WI38 (cell line): ENCODE results near the gene ABHD16A.

Experiments
- H3K4me3 ChIP-seq: 2 replicates; pipeline ENCODE4 v1.5.1; 2011; ENCODE audit warnings: low read depth, mild to moderate bottlenecking, control low read depth, low read length
- TF ChIP-seq, protein P1 (sequence below): IDR thresholded peaks from 2 replicates; pipeline ENCODE4 v1.5.1; 2012; ENCODE audit warnings: low read depth, mild to moderate bottlenecking, control low read depth, low read length

The ABHD16A gene

GRCh38 chr6:31702819-31703716, at the start of gene ABHD16A:
Gene ABHD16A (minus strand): TSS chr6:31703324. CDS start chr6:31703281, 43 bp downstream.
- TF ChIP-seq, protein P1, sequence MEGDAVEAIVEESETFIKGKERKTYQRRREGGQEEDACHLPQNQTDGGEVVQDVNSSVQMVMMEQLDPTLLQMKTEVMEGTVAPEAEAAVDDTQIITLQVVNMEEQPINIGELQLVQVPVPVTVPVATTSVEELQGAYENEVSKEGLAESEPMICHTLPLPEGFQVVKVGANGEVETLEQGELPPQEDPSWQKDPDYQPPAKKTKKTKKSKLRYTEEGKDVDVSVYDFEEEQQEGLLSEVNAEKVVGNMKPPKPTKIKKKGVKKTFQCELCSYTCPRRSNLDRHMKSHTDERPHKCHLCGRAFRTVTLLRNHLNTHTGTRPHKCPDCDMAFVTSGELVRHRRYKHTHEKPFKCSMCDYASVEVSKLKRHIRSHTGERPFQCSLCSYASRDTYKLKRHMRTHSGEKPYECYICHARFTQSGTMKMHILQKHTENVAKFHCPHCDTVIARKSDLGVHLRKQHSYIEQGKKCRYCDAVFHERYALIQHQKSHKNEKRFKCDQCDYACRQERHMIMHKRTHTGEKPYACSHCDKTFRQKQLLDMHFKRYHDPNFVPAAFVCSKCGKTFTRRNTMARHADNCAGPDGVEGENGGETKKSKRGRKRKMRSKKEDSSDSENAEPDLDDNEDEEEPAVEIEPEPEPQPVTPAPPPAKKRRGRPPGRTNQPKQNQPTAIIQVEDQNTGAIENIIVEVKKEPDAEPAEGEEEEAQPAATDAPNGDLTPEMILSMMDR, result no peak
- peak within 1 kb of the TSS; percentile 91 for H3K4me3 ChIP-seq

DNA sequence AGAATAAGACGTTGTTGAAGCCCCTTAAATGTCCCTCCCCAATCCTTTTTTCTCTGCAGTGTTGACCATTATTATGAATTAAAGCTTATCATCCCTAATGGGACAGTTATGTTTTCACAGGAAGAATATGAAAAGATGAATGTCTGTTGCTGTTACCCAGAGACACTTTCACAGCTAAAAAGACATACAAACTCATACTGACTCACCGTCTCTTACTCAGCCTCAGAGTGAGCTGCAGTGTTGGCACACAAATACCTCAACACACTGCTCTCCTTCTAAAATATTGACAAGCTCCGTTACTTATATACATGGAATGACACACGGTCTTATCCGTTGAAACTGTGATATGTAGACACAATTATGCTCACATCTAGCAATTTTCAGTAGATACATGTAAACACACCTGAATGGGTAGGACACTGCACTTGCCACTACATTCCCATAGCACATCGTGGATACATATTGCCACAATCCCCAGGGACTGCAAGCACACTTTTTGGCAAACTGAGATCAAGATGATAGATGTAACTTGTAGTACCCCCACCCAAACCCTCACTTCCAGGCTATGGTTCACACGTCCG, 49.7 kb upstream of the ABHD16A start:
- no peak overlapping the region for H3K4me3 ChIP-seq
- TF ChIP-seq, protein P1, result no peak

GRCh38 chr6:31750411-31751022, 47.4 kb upstream of the ABHD16A start:
- no peak overlapping the region for H3K4me3 ChIP-seq
- TF ChIP-seq, protein P1, result no peak

- TF ChIP-seq, protein P1, result no peak
- H3K4me3 ChIP-seq, result no peak overlapping the region
These were observed 46.3 kb upstream of the ABHD16A start for GRCh38 chr6:31749301-31750036.

DNA sequence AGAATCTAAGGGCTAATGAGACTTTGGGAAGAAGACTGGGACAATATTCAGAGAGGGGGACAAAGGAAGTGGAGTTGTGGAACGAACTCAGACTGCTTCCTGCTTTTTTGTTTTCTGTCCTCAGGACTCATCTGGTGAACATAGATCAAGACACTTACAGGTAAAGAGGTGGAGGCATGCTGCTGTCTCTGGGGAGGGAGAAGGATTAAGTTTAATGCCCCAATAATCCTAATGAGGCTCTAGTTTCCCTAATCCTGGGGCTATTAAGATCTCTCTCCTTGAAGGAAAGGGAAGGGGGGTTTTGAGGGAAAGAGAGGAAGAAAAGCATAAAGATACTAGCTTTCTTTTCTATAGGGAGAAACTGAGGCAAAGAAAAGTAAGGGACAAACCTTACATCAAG, 41.3 kb upstream of the ABHD16A start:
- H3K4me3 ChIP-seq, result no peak overlapping the region
- TF ChIP-seq, protein P1, result no peak

- no peak overlapping the region for H3K4me3 ChIP-seq
- TF ChIP-seq, protein P1, result no peak
These were observed 39.8 kb upstream of the ABHD16A start for GRCh38 chr6:31742894-31743293.
